Smooth muscle cell (in vitro differentiated cells): ENCODE data around the gene MS4A2. TPM values are rescaled to one million over a fixed set of nuclear protein-coding genes. Genes with fewer than 3 reads are reported as not detected.

Experiments used
- DNase-seq: peaks from one replicate; lab custom pipeline; 2025; ENCODE audit not compliant: unreplicated experiment; lab: John Stamatoyannopoulos, UW
- H2AFZ ChIP-seq: fragments of 200-600 bp; sonication (generic); 2 replicates; pipeline ENCODE4 v1.6.0; 2016; ENCODE audit warnings: antibody characterized with exemption, low read depth, mild to moderate bottlenecking
- H3F3A ChIP-seq: fragments of 200-600 bp; sonication (generic); 2 replicates; pipeline ENCODE4 v1.6.0; 2017; ENCODE audit warnings: antibody characterized with exemption, low read depth
- H3K27ac ChIP-seq: fragments of 200-600 bp; sonication (generic); 2 replicates; pipeline ENCODE4 v1.5.1; 2016; ENCODE audit warnings: low read depth, mild to moderate bottlenecking
- H3K27me3 ChIP-seq: fragments of 200-600 bp; sonication (generic); 2 replicates; pipeline ENCODE4 v1.6.1; 2016; ENCODE audit warnings: low read depth, mild to moderate bottlenecking
- H3K36me3 ChIP-seq: fragments of 200-600 bp; sonication (generic); 2 replicates; pipeline ENCODE4 v1.5.1; 2016; ENCODE audit warnings: low read depth
- H3K4me1 ChIP-seq: fragments of 200-600 bp; sonication (generic); 2 replicates; pipeline ENCODE4 v1.5.1; 2016; ENCODE audit warnings: low read depth
- H3K4me2 ChIP-seq: fragments of 200-600 bp; sonication (generic); 2 replicates; pipeline ENCODE4 v1.6.0; 2016; ENCODE audit warnings: mild to moderate bottlenecking
- H3K4me3 ChIP-seq: fragments of 200-600 bp; sonication (generic); 2 replicates; pipeline ENCODE4 v1.5.1; 2016; ENCODE audit warnings: mild to moderate bottlenecking
- H3K79me2 ChIP-seq: fragments of 200-600 bp; sonication (generic); 2 replicates; pipeline ENCODE4 v1.6.0; 2016; ENCODE audit warnings: low read depth, mild to moderate bottlenecking
- H3K9ac ChIP-seq: fragments of 200-600 bp; sonication (generic); 2 replicates; pipeline ENCODE4 v1.6.0; 2016; ENCODE audit warnings: low read depth
- H3K9me3 ChIP-seq: fragments of 200-600 bp; sonication (generic); replicated peaks from 2 replicates; pipeline ENCODE4 v1.5.1; 2016; ENCODE audit warnings: low read depth
- H4K20me1 ChIP-seq: fragments of 200-600 bp; sonication (generic); 2 replicates; pipeline ENCODE4 v1.6.0; 2016; ENCODE audit warnings: low read depth
- CTCF ChIP-seq: fragments of 200-600 bp; sonication (generic); IDR thresholded peaks from 2 replicates; pipeline ENCODE4 v1.5.1; 2017; ENCODE audit warnings: borderline replicate concordance, mild to moderate bottlenecking, antibody characterized with exemption; ENCODE audit not compliant: insufficient read depth, poor library complexity, severe bottlenecking
- WGBS: methylation state at CpG from one replicate; pipeline ENCODE4 v1.1.7; 2016; ENCODE audit warnings: low lambda C conversion rate; 5-methylcytosine and 5-hydroxymethylcytosine counted together
- polyA plus RNA-seq: library from polyadenylated mRNA; unstranded; fragments of >200 nt; fragmentation: Nextera tagmentation; extraction: Ambion mirVana; gene quantifications from 2 replicates; pipeline ENCODE4 v1.2.1, GENCODE V29; 2016
- total RNA-seq: library from RNA; depleted of rRNA; stranded (reverse); fragments of >200 nt; gene quantifications from 2 replicates; pipeline ENCODE4 v1.2.3, GENCODE V29; 2014

MS4A2 gene
- total and polyA plus RNA-seq, 2 experiments from 2014 or later: not detected

GRCh38 chr11:60077981-60078380 lies 10.5 kb upstream of the MS4A2 start:
- WGBS: 84% methylated on average over 1 of the region's 1 CpG
- no peaks in the 10 kb centered on the region for H3K79me2 ChIP-seq
- H3K36me3 ChIP-seq: no peaks in the 10 kb centered on the region
- DNase-seq: no peak
- no peaks in the 10 kb centered on the region for H3K4me1 ChIP-seq
- H2AFZ ChIP-seq: no peak overlapping the region
- H3K9ac ChIP-seq: no peak overlapping the region
- H4K20me1 ChIP-seq: no peaks in the 10 kb centered on the region
- H3K4me3 ChIP-seq: no peak overlapping the region
- no peaks in the 10 kb centered on the region for H3K27me3 ChIP-seq
- no peaks in the 10 kb centered on the region for H3F3A ChIP-seq
- no peak overlapping the region for H3K27ac ChIP-seq
- TF ChIP-seq CTCF: no peak
- H3K9me3 ChIP-seq: no peaks in the 10 kb centered on the region
- H3K4me2 ChIP-seq: no peak overlapping the region

GRCh38 chr11:60078745-60079144 lies 9.7 kb upstream of the MS4A2 start:
- Histone ChIP-seq H3K27ac (no peak overlapping the region), H3F3A (no peaks in the 10 kb centered on the region), H3K4me3 (no peak overlapping the region), H3K36me3 (no peaks in the 10 kb centered on the region), H3K27me3 (no peaks in the 10 kb centered on the region), H3K9ac (no peak overlapping the region), H3K9me3 (no peaks in the 10 kb centered on the region), H2AFZ (no peak overlapping the region), H3K4me2 (no peak overlapping the region), H4K20me1 (no peaks in the 10 kb centered on the region), H3K79me2 (no peaks in the 10 kb centered on the region), H3K4me1 (no peaks in the 10 kb centered on the region)
- WGBS: 64% methylated on average over 4 of the region's 4 CpGs
- DNase-seq: no peak
- no peak for TF ChIP-seq CTCF

- Histone ChIP-seq H3K4me1 (no peaks in the 10 kb centered on the region), H3K27ac (no peak overlapping the region), H3K9me3 (no peaks in the 10 kb centered on the region), H3K4me3 (no peak overlapping the region), H4K20me1 (no peaks in the 10 kb centered on the region), H3F3A (no peaks in the 10 kb centered on the region), H3K4me2 (no peak overlapping the region), H3K36me3 (no peaks in the 10 kb centered on the region), H2AFZ (no peak overlapping the region), H3K79me2 (no peaks in the 10 kb centered on the region), H3K27me3 (no peaks in the 10 kb centered on the region), H3K9ac (no peak overlapping the region)
- no peak for DNase-seq
- WGBS: 62% methylated on average over 3 of the region's 3 CpGs
- TF ChIP-seq CTCF: no peak
Observed at GRCh38 chr11:60080535-60080934, 7.9 kb upstream of the MS4A2 start.

- Histone ChIP-seq H3K4me3 (no peak overlapping the region), H3K4me2 (no peak overlapping the region), H4K20me1 (no peaks in the 10 kb centered on the region), H3K27ac (no peak overlapping the region), H3K27me3 (no peaks in the 10 kb centered on the region), H3K36me3 (no peaks in the 10 kb centered on the region), H3K79me2 (no peaks in the 10 kb centered on the region), H3F3A (no peaks in the 10 kb centered on the region), H3K9me3 (no peaks in the 10 kb centered on the region), H2AFZ (no peak overlapping the region), H3K4me1 (no peaks in the 10 kb centered on the region), H3K9ac (no peak overlapping the region)
- 54% methylated on average over 3 of the region's 3 CpGs for WGBS
- no peak for TF ChIP-seq CTCF
- DNase-seq: no peak
Observed at GRCh38 chr11:60084631-60085273, 3.7 kb upstream of the MS4A2 start.
